GM18858 (cell line): ENCODE data around the gene LGR6.
"Not testable (repeated sequence)": the region's sequence is repeated elsewhere in the genome, so short reads cannot be mapped to it uniquely, and the experiment has no call there.

Source experiments
- ATAC-seq: cut with Tn5 transposase; IDR thresholded peaks from one replicate; pipeline ENCODE4 v1.9.1; 2021; ENCODE audit not compliant: unreplicated experiment

The LGR6 gene

DNA sequence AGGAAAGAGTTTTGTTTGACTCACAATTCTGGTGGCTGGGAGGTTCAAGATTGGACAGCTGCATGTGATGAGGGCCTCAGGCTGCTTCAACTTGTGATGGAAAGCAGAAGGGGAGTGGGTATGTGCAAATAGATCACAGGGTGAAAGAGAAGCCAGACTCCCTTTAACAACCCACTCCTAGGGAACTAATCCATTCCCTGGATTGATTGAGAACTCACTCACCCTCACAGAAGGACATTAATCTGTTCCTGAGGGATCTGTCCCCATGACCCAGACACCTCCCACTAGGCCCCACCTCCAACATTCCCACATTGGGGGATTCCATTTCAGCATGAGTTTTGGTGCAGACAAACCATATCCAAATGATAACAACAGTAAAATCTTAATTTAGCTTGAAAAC lies 122.6 kb downstream of the LGR6 start:
- no peak for ATAC-seq

DNA sequence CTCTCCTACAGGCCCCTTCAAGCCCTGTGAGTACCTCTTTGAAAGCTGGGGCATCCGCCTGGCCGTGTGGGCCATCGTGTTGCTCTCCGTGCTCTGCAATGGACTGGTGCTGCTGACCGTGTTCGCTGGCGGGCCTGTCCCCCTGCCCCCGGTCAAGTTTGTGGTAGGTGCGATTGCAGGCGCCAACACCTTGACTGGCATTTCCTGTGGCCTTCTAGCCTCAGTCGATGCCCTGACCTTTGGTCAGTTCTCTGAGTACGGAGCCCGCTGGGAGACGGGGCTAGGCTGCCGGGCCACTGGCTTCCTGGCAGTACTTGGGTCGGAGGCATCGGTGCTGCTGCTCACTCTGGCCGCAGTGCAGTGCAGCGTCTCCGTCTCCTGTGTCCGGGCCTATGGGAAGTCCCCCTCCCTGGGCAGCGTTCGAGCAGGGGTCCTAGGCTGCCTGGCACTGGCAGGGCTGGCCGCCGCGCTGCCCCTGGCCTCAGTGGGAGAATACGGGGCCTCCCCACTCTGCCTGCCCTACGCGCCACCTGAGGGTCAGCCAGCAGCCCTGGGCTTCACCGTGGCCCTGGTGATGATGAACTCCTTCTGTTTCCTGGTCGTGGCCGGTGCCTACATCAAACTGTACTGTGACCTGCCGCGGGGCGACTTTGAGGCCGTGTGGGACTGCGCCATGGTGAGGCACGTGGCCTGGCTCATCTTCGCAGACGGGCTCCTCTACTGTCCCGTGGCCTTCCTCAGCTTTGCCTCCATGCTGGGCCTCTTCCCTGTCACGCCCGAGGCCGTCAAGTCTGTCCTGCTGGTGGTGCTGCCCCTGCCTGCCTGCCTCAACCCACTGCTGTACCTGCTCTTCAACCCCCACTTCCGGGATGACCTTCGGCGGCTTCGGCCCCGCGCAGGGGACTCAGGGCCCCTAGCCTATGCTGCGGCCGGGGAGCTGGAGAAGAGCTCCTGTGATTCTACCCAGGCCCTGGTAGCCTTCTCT lies 124.6 kb downstream of the LGR6 start:
- no peak for ATAC-seq

DNA sequence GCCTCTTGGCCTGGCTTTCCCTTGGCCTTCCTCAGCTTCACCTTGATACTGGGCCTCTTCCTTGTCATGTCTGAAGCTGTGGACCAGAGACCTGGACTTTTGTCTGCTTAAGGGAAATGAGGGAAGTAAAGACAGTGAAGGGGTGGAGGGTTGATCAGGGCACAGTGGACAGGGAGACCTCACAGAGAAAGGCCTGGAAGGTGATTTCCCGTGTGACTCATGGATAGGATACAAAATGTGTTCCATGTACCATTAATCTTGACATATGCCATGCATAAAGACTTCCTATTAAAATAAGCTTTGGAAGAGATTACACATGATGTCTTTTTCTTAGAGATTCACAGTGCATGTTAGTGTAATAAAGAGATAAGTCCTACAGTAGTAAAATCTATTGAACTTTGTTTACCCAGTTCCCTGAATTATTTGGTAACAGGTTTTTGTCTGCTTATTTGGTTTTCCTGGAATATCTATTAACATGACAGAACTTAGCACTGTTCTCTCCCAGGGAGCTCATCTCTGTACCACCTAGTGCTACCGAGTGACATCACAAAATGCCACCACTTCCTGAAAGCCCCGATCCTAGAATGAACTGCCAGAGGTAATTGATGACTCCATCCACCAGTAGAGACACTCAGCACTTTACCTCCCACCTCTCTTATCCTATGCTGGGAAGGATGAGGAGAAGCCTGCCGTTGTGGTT lies 125.9 kb downstream of the LGR6 start:
- no peak for ATAC-seq

DNA sequence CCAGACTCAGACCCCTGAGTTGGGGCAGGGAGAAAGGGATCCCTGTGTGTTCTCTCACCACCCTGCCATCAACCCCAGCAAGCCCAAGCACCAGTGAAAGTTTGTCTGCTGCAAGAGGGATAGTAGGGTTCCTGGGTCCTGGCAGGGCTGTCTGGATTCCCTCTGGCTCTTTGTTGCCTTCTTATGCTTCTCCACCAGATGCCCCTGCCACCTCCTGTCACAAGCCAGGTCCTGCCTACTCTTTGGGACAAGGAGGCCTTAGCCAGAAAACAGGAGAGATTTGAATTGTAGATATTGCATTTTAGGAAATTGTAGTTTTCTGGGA lies 126.4 kb downstream of the LGR6 start:
- no peak for ATAC-seq

DNA sequence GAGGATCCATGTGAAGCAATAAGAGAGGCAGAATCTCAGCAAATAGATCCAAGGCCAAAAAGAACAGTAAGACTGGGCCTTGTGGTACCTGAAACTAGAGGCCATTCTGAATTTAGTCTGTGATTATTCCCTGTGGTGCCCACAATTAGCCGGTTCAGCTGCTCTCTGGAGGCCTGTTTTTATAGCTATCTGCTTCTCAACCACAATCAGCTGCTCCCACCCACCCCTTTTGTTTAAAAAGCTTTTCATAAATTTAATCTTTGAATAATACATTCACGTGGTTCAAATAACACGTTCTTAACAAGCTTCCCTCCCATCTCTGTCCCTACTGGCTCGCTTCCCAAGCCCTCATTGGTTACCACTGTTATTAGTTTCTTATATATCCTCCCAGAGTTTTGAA lies 130.1 kb downstream of the LGR6 start:
- ATAC-seq: no peak

DNA sequence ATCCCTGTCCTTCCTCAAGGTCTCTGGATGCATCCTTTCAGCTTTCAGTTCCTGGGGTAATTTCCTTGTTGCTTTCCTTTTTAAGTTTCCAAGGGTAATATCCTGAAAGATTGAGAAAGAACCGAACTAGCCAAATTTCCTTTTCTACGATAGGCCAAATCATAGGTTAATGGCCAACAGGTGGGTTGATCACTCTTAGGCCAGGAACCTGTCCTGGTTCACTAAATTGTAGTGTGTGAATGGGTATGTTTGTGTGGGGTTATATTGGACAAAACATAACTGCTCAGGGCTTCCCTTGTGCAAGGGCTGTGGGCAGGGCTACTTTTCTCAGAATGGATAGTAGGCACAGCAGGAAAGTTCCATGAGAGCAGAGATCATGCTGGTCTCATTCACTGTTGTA lies 131.0 kb downstream of the LGR6 start:
- ATAC-seq: no peak

DNA sequence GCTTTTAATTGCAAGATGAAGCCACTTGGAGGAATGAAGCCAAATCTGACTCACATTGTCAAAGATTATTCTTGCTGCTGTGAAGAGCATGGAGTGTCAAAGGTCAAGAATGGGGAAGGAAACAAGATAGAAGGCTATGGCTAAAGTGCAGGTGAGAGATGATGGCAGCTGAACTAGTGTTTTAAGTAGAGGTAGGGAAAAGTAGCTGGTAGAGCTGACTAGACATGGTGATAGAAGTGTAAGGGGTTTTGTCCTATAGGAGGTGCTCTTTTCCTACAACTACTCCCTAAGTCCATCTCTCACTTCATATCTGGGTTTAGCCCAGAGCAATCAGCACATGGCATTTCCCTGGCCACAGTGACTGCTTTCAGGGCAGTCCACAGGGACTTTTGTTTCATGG lies 136.3 kb downstream of the LGR6 start:
- ATAC-seq: no peak

DNA sequence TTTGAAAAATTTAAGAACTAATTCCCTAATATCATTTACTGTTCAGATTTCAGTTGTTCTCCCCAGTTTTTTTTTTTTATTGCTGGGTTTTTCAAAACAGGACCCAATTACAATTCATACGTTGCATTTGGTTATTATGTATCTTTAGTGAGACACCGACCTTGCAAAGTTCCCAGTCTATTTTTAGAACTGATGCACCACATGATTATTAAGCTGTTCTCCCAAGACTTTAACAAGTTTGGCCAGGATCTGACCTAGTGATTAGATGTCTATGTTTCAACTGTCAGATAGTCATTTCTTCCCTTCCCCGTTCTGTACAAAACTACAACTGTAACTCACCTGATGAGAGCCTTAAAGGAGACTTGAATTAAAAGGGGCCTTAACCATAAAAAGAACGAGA lies 140.3 kb downstream of the LGR6 start:
- ATAC-seq: no peak

DNA sequence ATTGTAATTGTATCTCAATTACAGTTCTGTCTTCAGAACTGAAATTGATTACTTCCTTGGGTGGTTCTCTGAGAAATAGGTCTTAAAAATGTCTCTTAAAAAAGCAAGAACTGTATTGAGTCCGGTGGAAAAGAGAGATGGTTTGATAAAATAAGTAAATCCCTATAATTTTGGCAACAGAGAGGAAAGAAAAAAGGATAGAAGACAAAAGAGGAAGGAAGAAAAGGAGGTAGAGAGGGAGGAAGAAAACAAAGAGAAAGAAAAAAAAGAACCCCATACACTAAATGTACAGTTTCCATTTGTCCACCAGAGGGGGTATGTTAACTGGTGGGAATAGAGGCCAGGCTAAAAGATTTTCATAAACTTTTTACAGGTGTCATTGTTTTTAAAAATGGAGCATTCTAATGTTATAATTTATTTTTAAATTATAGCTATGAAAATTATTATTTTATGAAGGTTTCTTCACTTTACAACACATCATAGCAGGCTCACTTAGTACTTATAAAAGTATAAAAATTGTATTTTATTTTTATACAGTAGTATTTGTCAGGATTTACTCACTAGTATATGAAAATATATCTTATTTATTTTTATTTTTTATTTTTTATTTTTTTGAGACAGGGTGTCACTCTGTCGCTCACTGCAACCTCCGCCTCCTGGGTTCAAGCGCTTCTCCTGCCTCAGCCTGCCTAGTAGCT lies 150.2 kb downstream of the LGR6 start:
- ATAC-seq: no peak

DNA sequence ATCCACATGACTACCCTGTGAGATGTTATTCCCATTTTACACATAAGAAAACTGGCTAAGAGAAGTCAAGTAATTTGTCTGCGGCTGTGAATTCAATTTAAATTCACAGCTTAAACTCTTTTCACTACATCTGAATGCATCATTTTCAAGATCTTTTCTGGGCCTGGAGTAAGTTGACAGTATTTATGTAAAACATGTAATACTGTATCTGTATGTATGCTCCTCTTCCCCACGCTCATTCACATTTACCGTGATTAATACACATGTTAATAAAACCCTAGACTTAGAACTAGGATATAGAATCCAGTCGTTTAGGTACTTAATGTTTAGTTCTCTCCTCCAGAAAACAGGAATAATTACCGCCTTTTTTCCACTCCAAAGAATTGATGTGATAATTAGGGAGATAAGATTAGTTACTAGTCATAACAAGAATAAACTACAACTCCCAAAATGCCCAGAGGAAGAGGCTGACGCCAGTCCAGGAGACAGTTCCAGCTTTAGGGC lies 154.5 kb downstream of the LGR6 start:
- no peak for ATAC-seq

DNA sequence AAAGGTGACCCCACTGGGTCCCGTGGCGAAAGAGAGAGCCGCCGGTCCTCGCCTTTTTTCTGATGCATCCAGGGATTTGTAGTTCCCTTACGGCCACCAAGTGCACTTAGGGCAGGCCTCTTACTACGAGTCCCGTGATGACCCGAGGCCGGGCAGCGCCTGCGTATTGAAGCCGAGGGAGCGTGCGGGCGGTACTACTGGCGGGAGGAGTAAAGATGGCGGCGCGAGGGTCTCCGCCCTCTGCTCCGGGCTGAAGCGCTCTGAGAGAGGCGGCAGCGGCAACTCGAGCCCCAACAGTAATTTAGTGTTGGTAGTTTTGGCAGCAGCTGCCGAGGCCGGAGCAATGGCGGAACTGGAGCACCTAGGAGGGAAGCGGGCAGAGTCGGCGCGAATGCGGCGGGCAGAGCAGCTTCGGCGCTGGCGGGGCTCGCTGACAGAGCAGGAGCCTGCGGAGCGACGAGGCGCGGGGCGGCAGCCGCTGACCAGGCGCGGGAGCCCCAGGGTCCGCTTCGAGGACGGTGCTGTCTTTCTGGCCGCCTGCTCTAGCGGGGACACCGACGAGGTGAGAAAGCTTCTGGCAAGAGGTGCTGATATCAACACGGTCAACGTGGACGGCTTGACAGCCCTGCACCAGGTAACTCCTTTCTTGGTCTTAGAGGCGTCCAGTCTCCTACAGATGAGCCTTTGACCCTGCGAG lies 155.1 kb downstream of the LGR6 start, which contains the start of gene PPP1R12B:
TSS of gene PPP1R12B (plus strand) at position 191 of the 697 bp plus-strand sequence. CDS start at position 344, 153 bp downstream.
- peak; percentile 92 for ATAC-seq

DNA sequence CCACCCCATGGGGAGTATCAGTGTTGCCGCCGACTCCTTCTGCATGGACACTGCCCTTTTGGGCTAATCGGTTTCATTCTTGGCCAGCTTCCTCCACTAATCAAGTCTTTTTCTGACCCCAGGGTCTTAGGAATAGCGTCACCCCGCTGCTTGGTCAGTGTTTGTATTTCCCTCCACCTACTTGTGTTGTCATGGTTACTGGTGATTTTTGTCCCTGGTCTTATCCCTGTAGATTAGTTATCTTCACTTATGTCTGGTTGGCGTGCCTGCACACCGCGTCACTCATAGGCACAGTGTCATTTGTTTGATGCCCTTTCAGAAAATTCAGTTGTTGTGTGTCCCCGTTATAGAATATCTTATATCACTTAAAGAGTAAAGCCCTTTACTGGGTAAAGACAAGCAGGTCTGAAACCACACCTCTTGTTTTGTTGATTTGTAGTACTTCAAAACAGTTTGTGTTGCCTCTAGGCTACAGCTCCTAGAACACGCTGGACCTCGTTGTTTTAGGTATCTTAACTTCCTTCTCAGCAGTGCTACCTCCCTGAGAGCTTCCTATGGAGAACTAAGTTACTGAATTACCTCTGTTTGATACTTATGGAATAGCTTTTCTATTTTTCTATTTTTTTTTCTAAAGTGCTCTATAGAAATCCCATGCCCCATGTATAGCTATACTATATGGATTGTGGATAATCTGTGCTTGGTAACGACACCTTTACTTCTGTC lies 155.8 kb downstream of the LGR6 start:
- no peak for ATAC-seq

DNA sequence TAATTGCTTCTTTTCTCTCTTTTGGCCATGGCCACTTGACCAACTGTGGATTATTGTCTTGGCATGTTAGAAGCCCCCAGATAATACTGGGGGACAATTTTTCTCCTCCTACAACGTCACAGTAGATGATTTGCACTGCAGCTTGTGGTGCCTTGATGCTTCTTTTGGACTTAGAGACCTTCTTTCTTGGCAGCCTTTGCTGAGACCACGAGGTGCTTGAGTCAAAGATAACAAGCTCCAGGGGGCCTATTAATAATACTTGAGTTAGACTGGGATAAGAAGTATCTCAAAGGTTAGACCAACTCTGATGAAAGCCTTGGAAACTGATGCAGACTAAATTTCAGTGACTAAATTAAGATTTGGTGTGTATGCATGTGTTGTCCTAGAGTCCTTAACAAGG lies 158.1 kb downstream of the LGR6 start:
- ATAC-seq: no peak

DNA sequence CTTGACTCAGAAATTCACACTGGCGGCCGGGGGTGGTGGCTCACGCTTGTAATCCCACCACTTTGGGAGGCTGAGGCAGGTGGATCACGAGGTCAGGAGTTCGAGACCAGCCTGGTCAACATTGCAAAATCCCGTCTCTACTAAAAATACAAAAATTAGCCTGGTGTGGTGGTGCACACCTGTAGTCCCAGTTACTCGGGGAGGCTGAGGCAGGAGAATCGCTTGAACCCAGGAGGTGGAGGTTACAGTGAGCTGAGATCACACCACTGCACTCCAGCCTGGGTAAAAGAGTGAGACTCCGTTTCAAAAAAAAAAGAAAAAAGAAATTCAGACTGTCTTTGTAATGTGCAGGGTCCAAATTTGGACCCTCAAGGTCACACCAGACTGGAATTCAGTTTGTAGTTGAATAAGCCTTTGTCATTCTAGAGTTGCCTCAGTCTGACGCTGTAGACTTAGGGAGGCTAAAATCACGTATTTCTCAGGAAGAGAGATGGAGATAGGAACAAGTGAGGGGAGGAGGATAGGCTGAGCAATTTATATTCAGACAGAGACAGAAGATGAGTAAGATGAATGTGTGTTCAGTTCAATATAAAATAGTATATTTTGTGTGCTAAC lies 159.1 kb downstream of the LGR6 start:
- not testable (repeated sequence) for ATAC-seq

DNA sequence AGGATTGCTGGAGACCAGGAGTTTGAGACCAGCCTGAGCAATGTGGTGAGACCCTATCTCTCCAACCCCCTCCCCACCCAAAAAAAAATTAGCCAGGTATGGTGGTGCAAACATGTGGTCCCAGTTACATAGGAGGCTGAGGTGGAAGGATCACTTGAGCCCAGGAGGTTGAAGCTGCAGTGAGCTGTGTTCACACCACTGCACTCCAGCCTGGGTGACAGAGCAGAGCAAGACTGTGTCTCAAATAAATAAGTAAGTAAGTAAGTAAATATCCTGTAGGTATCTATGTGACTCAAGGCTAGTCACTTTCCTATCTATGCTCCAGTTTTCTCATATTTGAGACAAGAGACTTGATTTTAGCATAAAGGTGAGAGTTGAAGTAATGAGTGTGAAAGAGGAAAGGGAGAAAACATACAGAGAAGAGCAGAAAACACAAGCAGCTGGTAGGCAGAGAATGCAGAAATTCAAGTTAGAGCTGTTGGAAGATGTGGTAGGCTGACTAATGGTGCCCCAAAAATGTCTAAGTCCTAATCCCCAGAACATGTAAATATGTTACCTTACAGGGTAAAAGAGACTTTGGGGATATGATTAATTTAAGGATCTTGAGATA lies 162.4 kb downstream of the LGR6 start:
- no peak for ATAC-seq

DNA sequence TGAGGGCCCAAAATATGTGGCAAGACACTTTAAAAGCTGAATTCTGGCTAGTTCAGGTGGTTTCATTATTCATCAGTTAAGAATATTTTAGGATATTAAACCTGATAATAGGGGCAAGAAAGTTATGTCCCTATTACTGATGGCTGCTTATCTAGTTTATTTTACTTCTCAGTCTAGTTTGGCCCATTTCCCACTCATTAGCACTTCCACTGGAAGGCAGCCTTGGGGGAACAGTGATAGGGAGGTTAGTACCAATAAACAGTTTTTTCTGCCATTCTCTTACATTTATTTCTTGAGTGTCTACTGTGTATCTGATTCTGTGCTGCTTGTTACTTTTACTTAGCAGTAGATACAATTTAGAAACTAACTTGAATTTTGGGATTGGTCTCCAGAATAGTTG lies 163.9 kb downstream of the LGR6 start:
- no peak for ATAC-seq

DNA sequence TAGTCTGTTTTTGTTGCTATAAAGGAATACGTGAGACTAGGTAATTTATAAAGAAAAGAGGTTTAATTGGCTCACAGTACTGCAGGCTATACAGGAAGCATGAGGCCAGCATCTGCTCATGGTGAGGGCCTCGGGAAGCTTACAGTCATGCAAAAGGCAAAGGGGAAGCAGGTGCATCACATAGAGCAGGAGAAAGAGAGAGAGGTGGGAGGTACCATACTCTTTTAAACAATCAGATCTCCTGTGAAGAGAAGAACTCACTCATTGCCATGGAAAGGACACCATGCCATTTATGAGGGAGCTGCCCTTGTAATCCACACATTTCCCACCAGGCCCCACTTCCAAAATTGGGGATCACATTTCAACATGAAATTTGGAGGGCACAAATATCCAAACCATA lies 167.6 kb downstream of the LGR6 start:
- no peak for ATAC-seq

DNA sequence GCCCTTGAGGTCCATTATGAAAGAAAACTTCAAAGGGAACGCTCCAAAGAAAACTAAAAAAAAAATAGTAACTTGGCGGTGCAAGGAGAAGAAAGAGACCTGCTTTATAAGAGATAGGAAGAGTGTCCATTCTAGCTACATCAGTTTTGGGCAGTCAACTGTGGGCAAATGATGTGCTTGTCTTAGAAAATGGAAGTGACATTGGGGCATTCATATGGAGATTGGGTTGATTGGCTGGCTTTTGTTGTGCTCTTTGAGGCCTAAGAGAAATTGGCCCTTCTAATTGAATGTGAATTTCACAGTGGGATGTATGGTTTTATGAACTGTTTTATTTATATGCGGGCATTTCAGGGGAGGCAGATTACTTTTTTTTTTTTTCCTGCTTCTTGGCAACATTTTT lies 168.1 kb downstream of the LGR6 start:
- ATAC-seq: no peak

DNA sequence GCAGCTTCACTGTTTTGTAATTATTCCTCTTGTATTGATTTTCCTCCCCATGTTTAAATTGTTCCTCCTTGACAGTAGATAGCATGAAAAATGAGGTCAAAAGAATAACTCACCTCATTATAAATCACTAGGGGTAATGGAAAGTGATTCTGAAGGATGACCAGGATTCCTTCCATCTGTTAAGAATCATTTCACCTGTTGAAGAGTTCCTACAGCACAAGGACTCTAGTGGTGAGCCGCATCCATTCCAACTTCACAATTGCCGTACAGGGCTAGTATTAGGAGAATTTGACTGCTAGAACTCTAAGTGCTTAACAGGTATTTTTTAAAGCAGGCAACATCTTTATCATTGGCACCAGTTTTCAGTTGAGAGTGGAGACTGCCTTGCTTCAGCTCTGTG lies 168.6 kb downstream of the LGR6 start:
- no peak for ATAC-seq
